Prostate gland (tissue), 2 donors: ENCODE data around the gene TTN.

ENCODE experiments used
- POLR2A ChIP-seq: fragments of 450-650 bp; IDR thresholded peaks from one replicate; pipeline ENCODE4 v1.6.1; 2016; ENCODE audit warnings: antibody characterized with exemption, mild to moderate bottlenecking
- TF ChIP-seq, protein P1 (sequence below), 4 experiments: fragments of 200-600 bp in 2 of 4; fragments of 450-650 bp in 2 of 4; sonication (generic) in 2 of 4; IDR thresholded peaks; 1 replicate in 3 of 4; 2 replicates in 1 of 4; pipeline ENCODE4 v1.5.1; 2016 to 2019; ENCODE audit warnings: antibody characterized with exemption in 4 of 4, mild to moderate bottlenecking in 2 of 4, moderate library complexity in 2 of 4

DNA sequence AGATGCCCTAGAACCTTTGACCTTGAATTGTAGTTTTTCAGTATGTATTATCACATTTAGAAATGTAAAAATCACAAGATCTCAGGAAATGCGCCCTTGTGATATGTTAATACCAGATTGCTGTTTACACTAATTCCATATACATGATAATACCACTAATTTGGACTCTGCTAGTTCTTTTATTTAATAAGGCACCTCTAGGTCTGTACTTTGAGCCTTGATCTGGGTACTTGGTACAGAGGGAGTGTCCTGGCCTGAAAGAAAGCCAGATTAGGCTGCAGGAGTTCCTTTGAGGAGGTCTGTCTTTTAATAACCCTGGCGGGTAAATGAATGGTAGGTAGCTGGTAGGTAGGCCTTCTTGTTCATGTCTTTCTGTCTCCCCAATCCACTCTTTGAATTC, 300.7 kb downstream of the TTN start:
- TF ChIP-seq, protein P1, sequence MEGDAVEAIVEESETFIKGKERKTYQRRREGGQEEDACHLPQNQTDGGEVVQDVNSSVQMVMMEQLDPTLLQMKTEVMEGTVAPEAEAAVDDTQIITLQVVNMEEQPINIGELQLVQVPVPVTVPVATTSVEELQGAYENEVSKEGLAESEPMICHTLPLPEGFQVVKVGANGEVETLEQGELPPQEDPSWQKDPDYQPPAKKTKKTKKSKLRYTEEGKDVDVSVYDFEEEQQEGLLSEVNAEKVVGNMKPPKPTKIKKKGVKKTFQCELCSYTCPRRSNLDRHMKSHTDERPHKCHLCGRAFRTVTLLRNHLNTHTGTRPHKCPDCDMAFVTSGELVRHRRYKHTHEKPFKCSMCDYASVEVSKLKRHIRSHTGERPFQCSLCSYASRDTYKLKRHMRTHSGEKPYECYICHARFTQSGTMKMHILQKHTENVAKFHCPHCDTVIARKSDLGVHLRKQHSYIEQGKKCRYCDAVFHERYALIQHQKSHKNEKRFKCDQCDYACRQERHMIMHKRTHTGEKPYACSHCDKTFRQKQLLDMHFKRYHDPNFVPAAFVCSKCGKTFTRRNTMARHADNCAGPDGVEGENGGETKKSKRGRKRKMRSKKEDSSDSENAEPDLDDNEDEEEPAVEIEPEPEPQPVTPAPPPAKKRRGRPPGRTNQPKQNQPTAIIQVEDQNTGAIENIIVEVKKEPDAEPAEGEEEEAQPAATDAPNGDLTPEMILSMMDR (IDR thresholded peaks at IDR 0.05), result no peak
- no peak for TF ChIP-seq POLR2A
